IMR-90 (cell line): ENCODE data around the gene PRKAR1B. TPM values are rescaled to one million over a fixed set of nuclear protein-coding genes. Genes with fewer than 3 reads are reported as not detected.

ENCODE experiments used
- ATAC-seq: fragments of 200-7000 bp; cut with Tn5 transposase; 2 replicates; pipeline ENCODE4 v1.9.1; 2020; ENCODE audit warnings: low read depth, mild to moderate bottlenecking, moderate library complexity
- BruUV-seq: library from RNA; stranded (reverse); fragments of 400-500 nt; replicated peaks from 2 replicates; lab custom pipeline; 2021; lab: Mats Ljungman, UMichigan
- CTCF ChIA-PET: fragments of 300-600 bp; formaldehyde crosslinking; extraction: SDS; loops from one replicate; lab custom pipeline; 2021; ENCODE audit warnings: antibody characterized with exemption; lab: Yijun Ruan, JAX
- POLR2A ChIA-PET: fragments of 300-600 bp; sonication (Branson Sonifier 250); formaldehyde crosslinking; loops from one replicate; lab custom pipeline; 2022; ENCODE audit warnings: antibody characterized with exemption; ENCODE audit not compliant: unreplicated experiment; lab: Charles Lee
- DNase-seq: peaks from one replicate; pipeline ENCODE4 v3.0.0; 2013
- H2AFZ ChIP-seq: replicated peaks from 2 replicates; pipeline ENCODE3; 2013; ENCODE audit warnings: low read length, mild to moderate bottlenecking; ENCODE audit not compliant: poor library complexity
- H2AK5ac ChIP-seq: 2 replicates; pipeline ENCODE4 v1.6.1; 2013; ENCODE audit warnings: low read depth, low read length, inconsistent platforms
- H2AK9ac ChIP-seq: replicated peaks from 2 replicates; pipeline ENCODE3; 2013; ENCODE audit warnings: mild to moderate bottlenecking, low read depth, low read length, moderate library complexity; ENCODE audit not compliant: poor library complexity
- H2BK120ac ChIP-seq: 2 replicates; pipeline ENCODE4 v1.6.1; 2013; ENCODE audit warnings: low read depth, low read length, inconsistent platforms
- H2BK15ac ChIP-seq: 3 replicates; pipeline ENCODE4 v1.6.1; 2013; ENCODE audit warnings: low read depth, low read length, inconsistent platforms
- H2BK20ac ChIP-seq: 2 replicates; pipeline ENCODE4 v1.6.1; 2013; ENCODE audit warnings: low read depth, mild to moderate bottlenecking, inconsistent platforms, low read length, moderate library complexity
- H2BK5ac ChIP-seq: 2 replicates; pipeline ENCODE4 v1.6.1; 2013; ENCODE audit warnings: mild to moderate bottlenecking, low read depth, low read length, inconsistent platforms; ENCODE audit not compliant: poor library complexity, severe bottlenecking
- H3K14ac ChIP-seq: replicated peaks from 2 replicates; pipeline ENCODE4 v1.6.1; 2013; ENCODE audit warnings: low read depth, low read length, inconsistent platforms
- H3K18ac ChIP-seq: 2 replicates; pipeline ENCODE4 v1.6.1; 2013; ENCODE audit warnings: low read depth, low read length, control low read depth
- H3K23ac ChIP-seq: 2 replicates; pipeline ENCODE4 v1.6.1; 2013; ENCODE audit warnings: low read depth, low read length, inconsistent platforms
- H3K27ac ChIP-seq: 2 replicates; pipeline ENCODE4 v1.5.1; 2013; ENCODE audit warnings: mild to moderate bottlenecking, control low read depth, low read length; ENCODE audit not compliant: insufficient read depth
- H3K27me3 ChIP-seq: 2 replicates; pipeline ENCODE4 v1.6.1; 2013; ENCODE audit warnings: low read length; ENCODE audit not compliant: control insufficient read depth, insufficient read depth
- H3K36me3 ChIP-seq: 2 replicates; pipeline ENCODE4 v1.6.1; 2013; ENCODE audit warnings: low read length, mixed read lengths; ENCODE audit not compliant: control insufficient read depth, insufficient read depth
- H3K4ac ChIP-seq: 2 replicates; pipeline ENCODE4 v1.6.1; 2013; ENCODE audit warnings: low read depth, low read length, inconsistent platforms
- H3K4me1 ChIP-seq: 2 replicates; pipeline ENCODE4 v1.6.1; 2013; ENCODE audit warnings: low read length, mixed read lengths; ENCODE audit not compliant: control insufficient read depth, insufficient read depth
- H3K4me2 ChIP-seq: 2 replicates; pipeline ENCODE4 v1.6.1; 2013; ENCODE audit warnings: low read depth, mild to moderate bottlenecking, control low read depth, low read length, moderate library complexity
- H3K4me3 ChIP-seq: 2 replicates; pipeline ENCODE4 v1.5.1; 2013; ENCODE audit warnings: low read depth, mild to moderate bottlenecking, control low read depth, low read length, moderate library complexity; ENCODE audit not compliant: insufficient read depth
- H3K56ac ChIP-seq: 2 replicates; pipeline ENCODE4 v1.6.1; 2013; ENCODE audit warnings: low read length, inconsistent platforms; ENCODE audit not compliant: insufficient read depth; ENCODE audit errors: extremely low read depth
- H3K79me1 ChIP-seq, 2 experiments: 2 replicates each; pipeline ENCODE4 v1.6.1; 2013; ENCODE audit warnings: low read length in 2 of 2, inconsistent platforms in 1 of 2, low read depth in 1 of 2
- H3K9ac ChIP-seq: 2 replicates; pipeline ENCODE4 v1.6.1; 2013; ENCODE audit warnings: low read depth, low read length, control low read depth
- H3K9me1 ChIP-seq: 2 replicates; pipeline ENCODE4 v1.6.1; 2013; ENCODE audit warnings: low read length, inconsistent platforms; ENCODE audit not compliant: insufficient read depth
- H3K9me3 ChIP-seq: 2 replicates; pipeline ENCODE4 v1.6.1; 2013; ENCODE audit warnings: low read length; ENCODE audit not compliant: control insufficient read depth, insufficient read depth
- H4K20me1 ChIP-seq: 2 replicates; pipeline ENCODE4 v1.6.1; 2013; ENCODE audit warnings: low read length, inconsistent platforms; ENCODE audit not compliant: insufficient read depth
- H4K5ac ChIP-seq: 2 replicates; pipeline ENCODE4 v1.6.1; 2013; ENCODE audit warnings: mild to moderate bottlenecking, low read depth, low read length, control low read depth
- H4K8ac ChIP-seq, 2 experiments: 2 replicates each; pipeline ENCODE4 v1.6.1; 2013; ENCODE audit warnings: low read depth in 2 of 2, low read length in 2 of 2, control low read depth in 1 of 2, inconsistent platforms in 1 of 2
- H4K91ac ChIP-seq: 2 replicates; pipeline ENCODE4 v1.6.1; 2013; ENCODE audit warnings: low read depth, low read length, inconsistent platforms; ENCODE audit not compliant: insufficient read depth
- CEBPB ChIP-seq: IDR thresholded peaks from 2 replicates; pipeline ENCODE4 v1.6.1; 2012; ENCODE audit warnings: low read depth, low read length, improper control_type of control experiment
- CTCF ChIP-seq: conservative IDR thresholded peaks from 2 replicates; pipeline ENCODE4 v1.5.1; 2012; ENCODE audit warnings: mild to moderate bottlenecking, low read depth, low read length, improper control_type of control experiment
- FOS ChIP-seq: fragments of 150-350 bp; IDR thresholded peaks from 2 replicates; pipeline ENCODE4 v1.6.1; 2016; ENCODE audit warnings: low read depth, low read length
- MXI1 ChIP-seq: IDR thresholded peaks from 2 replicates; pipeline ENCODE4 v1.6.1; 2012; ENCODE audit warnings: low read depth, mild to moderate bottlenecking, low read length, moderate library complexity, borderline replicate concordance
- RCOR1 ChIP-seq: IDR thresholded peaks from 2 replicates; pipeline ENCODE4 v1.6.1; 2012; ENCODE audit warnings: mild to moderate bottlenecking, low read length, improper control_type of control experiment; ENCODE audit not compliant: insufficient replicate concordance
- RFX5 ChIP-seq: IDR thresholded peaks from 2 replicates; pipeline ENCODE4 v1.8.0; 2012; ENCODE audit warnings: low read depth, mild to moderate bottlenecking, low read length, moderate library complexity
- SMC3 ChIP-seq: fragments of 150-350 bp; IDR thresholded peaks from 2 replicates; pipeline ENCODE4 v1.6.1; 2016; ENCODE audit warnings: low read depth, mild to moderate bottlenecking, antibody characterized with exemption, low read length, moderate library complexity
- WGBS, 2 experiments: methylation state at CpG; one replicate each; pipeline versions ENCODE4 v1.1.5 to v1.1.7; 2013; ENCODE audit warnings: missing lambda C conversion rate in 2 of 2; ENCODE audit not compliant: insufficient read length in 1 of 2; ENCODE audit errors: extremely low coverage in 2 of 2; 5-methylcytosine and 5-hydroxymethylcytosine counted together
- dilution Hi-C: fragments of 300-500 bp; cut with HindIII; formaldehyde crosslinking; loops from one replicate; pipeline ENCODE4 v1.14.3; 2018; ENCODE audit warnings: low sequenced_read_pairs; ENCODE audit not compliant: unreplicated experiment
- in situ Hi-C: fragments of 300-500 bp; cut with MboI; formaldehyde crosslinking; loops from 3 replicates; pipeline ENCODE4 v1.14.3; 2019; ENCODE audit warnings: low sequenced_read_pairs, inconsistent platforms, mixed read lengths
- intact Hi-C: fragments of 100-400 bp; cut with micrococcal nuclease; formaldehyde crosslinking; loops from 2 replicates; pipeline ENCODE4 v1.10.0; 2022
- polyA plus RNA-seq, 3 experiments: library from polyadenylated mRNA; depleted of rRNA; stranded (reverse); fragments of >200 nt; gene quantifications; 2 replicates each; pipeline ENCODE4 v1.2.3, GENCODE V29; 2012; ENCODE audit warnings: low replicate concordance in 1 of 3
- total RNA-seq: library from RNA; depleted of rRNA; stranded (reverse); fragments of >200 nt; gene quantifications from 2 replicates; pipeline ENCODE4 v1.2.3, GENCODE V29; 2012

Gene PRKAR1B
- total and polyA plus RNA-seq, 2 of the 4 experiments (the other 2 are of a cell fraction): 15.2 to 20.2 TPM

DNA sequence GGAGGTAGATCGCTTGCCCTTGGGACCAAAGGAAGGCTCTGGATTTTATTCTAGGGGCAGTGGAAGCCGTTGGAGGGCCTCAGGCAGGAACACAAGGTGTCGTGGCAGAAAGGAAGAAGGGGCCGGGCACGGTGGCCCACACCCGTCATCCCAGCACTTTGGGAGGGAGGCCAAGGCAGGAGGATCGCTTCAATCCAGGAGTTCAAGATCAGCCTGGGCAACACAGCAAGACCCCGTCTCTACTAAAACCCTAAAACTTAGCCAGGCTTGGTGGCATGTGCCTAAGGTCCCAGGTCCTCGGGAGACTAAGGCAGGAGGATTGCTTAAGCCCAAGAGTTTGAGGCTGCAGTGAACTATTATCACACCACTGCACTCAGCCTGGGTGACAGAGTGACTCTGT lies 202.3 kb downstream of the PRKAR1B start:
- ChIA-PET CTCF (no interaction called here), POLR2A (no interaction called here)
- DNase-seq: no peak
- in situ Hi-C loops (no loop called here), dilution Hi-C loops (no loop called here), intact Hi-C loops (no loop called here)
- Histone ChIP-seq H2AK9ac (no peak overlapping the region), H3K4me3 (no peak overlapping the region), H3K9ac (no peak overlapping the region), H2AK5ac (no peak overlapping the region), H4K8ac (no peak overlapping the region), H2BK15ac (no peak overlapping the region), H3K27me3 (peaks cover 41% of the 10 kb centered on the region), H3K79me1 (no peaks in the 10 kb centered on the region), H4K5ac (no peak overlapping the region), H3K4me2 (no peak overlapping the region), H2BK20ac (no peak overlapping the region), H4K20me1 (no peaks in the 10 kb centered on the region; the same call in 1 of the 2 replicates), H3K23ac (no peak overlapping the region), H3K4me1 (0 out of 2 replicates have a peak, but pooled peaks cover 3% of the 10 kb centered on the region), H3K36me3 (no peaks in the 10 kb centered on the region), H3K18ac (no peak overlapping the region), H3K56ac (no peak overlapping the region), H2BK5ac (no peak overlapping the region), H3K14ac (no peak overlapping the region), H2AFZ (no peak overlapping the region), H3K9me1 (no peaks in the 10 kb centered on the region), H2BK120ac (no peak overlapping the region), H3K27ac (no peak overlapping the region), H3K4ac (no peak overlapping the region), H4K91ac (no peak overlapping the region), H3K9me3 (0 out of 2 replicates have a peak, but pooled peaks cover 3% of the 10 kb centered on the region)
- no peak for ATAC-seq
- no peak for TF ChIP-seq CEBPB
- no peak for TF ChIP-seq CTCF
- TF ChIP-seq MXI1: no peak
- no peak for TF ChIP-seq SMC3
- no peak for TF ChIP-seq RFX5
- TF ChIP-seq RCOR1: no peak
- TF ChIP-seq FOS: no peak
- no TSS peak for BruUV-seq
- 60% methylated on average over 1 of the region's 9 CpGs; no CpG with 5 or more reads in 1 of the 2 experiments for WGBS, 2 experiments
